HUDEP-2 (cell line): ENCODE data around the gene COL4A2.
"Not testable (repeated sequence)": the region's sequence is repeated elsewhere in the genome, so short reads cannot be mapped to it uniquely, and the experiment has no call there.

Source experiments
- DNase-seq, 76 experiments: peaks; one replicate each; lab custom pipeline; 2025; ENCODE audit not compliant: unreplicated experiment in 76 of 76; lab: John Stamatoyannopoulos, UW

COL4A2 gene

DNA sequence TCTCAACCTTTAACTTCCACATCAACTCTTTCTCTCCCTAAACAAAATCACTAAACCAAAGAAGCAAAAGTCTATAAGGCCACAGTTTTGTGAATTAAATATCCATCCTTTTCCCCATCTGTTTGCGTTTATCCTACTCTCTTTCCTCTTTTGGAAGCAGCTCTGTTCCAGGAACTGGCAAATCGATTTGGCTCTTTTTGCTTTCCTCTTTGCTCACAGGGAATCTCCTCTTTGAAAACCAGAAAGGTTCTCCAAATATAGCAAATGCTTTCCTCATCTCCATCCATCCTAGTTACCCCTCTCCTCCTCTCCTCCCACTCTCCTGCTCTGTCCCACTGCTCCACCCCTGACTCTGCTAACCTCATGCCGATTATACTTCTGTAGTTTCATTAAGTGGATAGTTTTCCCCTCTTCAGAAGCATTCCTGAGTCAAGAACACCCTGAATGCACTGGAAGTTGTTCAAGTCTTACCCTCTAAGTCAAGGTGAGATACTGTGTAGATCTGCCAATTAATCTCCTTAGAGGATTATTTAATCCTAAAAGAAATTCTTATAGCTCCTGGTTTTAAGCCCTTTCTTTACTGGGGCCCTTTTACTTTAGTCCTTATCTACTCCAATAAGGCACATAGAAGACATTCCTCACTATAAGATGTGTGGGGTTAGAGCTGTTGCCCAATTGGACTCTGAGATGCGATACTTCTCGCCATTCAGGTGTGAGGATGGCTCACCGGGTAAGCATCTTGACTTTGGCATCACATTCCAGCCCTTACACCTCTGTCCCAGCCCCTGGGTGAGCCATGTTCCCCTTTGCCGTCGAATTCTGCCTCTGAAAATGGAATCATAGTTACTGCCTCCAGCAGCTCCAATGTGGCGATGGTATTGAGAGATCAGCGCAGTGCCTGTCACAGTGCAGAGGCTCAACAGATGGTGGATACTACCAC, 67.6 kb downstream of the COL4A2 start:
- DNase-seq = no peak

DNA sequence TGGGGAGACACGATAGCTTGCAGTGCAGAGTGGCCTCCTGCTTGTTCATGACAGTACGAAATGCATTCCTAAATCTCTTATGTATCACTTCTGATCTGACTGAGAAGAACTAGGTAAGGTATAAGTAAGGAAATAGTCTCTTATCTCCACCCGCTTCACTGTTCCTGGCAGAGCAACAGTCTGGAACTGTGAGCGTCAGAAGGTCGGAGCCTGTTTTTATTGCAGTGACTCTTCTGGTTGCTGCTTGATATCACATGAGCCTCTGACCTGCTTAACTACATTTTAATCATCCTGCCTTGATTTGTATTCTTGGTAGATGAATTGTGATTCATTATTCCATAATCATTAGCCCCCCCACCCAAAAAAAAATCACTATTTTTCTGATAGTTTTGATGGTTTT, 69.0 kb downstream of the COL4A2 start:
- DNase-seq = no peak

DNA sequence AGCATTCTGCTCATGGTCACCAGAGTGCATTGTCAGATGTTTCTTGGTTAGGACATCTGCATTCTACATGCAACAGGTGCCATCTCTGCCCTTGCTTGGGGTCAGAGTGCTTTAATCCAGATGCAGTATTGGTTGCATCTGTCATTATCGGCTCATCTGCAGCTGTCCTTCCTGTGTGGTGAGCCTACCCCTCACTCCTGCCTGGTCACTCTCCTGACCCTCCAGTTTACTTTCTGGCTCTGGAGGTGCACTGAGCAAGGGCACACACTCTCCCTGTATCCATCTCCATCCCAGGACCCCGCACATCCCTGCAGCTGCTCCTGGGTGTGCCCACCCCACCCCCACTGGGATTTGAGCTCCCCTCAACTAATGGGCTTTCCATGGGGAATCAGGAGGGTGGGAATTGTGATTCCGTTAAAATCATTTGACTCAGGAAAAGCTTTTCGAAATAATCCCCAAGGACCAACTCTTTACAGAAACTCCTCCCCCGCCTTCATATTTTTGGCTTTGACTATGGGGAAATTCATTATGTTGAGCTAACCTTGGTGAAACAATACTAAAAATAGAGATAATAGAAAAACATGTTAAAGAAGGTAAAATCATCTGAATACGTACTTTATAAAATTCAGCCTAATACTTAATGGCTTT, 70.2 kb downstream of the COL4A2 start:
- DNase-seq = no peak

DNA sequence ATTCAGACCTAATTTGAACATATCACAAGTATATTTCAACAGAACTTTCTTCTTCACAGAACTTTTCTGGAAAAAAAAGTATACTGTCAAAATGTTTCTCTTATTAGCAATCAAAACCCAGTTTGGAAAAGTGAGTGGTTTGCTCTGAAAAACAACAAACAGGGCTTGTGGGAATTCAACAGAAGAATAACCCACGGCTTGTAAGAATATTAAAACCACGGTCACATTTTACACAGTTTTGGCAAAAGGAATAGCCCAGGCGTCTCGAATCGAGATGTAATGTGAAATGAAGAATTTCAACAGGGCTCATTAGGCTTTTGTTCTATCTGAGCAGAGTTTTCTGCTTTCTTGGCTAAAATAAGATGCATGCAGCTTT, 70.7 kb downstream of the COL4A2 start:
- no peak for DNase-seq

DNA sequence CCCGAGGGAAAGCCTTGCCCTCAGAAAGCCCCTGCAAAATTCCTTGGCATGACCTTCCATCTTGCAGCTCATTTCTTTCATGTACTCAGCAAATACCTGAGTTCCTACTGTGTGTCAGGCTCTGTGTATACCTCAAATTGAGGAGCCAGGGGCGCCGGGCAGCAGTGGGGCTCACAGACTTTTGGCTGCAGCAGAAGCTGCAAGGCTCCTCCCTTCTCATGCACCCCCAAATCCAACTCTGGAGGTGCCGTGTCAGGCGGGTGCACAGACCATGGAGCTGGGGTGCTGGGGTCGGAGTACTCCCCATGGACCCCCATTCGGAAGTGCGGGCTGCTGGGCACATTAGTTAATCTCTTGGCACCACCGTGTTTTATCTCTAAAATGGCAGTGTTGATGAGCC, 72.3 kb downstream of the COL4A2 start:
- no peak for DNase-seq

DNA sequence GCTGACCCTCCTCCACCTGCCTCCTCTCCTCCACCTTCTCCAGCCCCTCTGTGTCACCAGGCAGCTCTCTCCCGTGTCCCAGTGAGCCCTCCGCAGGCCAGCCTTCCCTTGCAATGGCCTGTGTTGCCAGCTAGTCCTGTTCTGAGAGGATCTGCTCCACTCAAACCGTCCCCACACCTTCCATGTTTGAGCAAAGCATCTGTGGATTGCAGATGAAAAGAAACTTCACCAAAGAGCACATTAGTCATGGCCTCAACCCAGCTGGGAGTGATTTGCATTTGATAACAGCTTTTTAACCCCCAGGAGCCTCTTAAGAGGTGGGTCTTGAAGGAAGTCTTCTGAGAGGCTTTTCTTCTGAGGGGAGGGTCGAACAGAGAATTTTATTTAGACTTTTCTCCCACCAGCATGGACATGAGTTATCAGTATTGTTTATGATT, 72.8 kb downstream of the COL4A2 start:
- no peak for DNase-seq

DNA sequence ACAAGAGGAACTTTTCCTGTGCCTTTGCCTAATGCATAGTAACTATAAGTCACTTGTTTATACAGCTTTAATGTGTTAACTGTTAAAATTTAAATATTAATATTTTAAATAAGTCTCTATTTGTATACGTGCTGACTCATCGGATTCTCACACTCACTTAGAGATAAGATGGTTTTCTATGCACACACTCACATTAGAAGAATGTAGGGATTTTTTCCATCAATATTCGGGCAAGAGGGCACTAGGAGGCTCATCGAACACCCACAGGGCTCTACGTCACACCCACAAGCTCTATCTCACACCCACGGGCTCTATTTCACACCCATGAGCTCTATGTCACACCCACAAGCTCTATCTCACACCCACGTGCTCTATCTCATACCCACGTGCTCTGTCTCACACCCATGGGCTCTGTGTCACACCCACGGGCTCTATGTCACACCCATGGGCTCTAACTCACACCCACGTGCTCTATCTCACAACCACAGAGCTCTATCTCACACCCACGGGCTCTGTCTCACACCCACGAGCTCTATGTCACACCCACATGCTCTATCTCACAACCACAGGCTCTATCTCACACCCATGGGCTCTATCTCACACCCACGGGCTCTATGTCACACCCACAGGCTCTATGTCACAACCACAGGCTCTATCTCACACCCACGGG, 73.4 kb downstream of the COL4A2 start:
- DNase-seq = peak in 1 of 76 experiments; percentile 0

DNA sequence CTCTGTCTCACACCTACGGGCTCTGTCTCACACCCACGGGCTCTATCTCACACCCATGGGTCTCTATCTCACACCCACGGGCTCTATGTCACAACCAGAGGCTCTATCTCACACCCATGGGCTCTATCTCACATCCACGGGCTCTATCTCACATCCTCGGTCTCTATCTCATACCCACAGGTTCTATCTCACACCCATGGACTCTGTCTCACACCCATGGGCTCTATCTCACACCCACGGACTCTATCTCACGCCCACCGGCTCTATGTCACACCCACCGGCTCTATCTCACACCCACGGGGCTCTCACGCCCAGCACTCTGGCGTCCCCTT, 73.9 kb downstream of the COL4A2 start:
- no peak for DNase-seq

DNA sequence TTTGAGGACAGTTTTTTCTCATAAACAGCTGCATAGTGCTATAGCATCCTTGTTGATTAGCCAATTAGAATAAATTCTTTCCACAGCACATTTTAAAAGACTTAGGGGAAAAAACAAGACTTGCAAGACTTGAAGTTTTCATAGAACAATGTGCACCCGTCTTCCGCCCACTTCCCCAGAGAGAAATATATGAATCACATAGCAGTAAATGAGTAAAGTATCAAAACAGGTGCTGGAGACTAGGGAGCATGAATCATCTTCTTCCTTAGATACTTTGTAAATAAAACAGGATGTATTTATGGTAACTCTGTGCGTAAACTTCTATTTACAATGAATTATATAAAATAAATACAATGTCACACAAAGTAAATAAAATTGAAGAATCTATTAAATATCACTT, 75.1 kb downstream of the COL4A2 start:
- no peak for DNase-seq

DNA sequence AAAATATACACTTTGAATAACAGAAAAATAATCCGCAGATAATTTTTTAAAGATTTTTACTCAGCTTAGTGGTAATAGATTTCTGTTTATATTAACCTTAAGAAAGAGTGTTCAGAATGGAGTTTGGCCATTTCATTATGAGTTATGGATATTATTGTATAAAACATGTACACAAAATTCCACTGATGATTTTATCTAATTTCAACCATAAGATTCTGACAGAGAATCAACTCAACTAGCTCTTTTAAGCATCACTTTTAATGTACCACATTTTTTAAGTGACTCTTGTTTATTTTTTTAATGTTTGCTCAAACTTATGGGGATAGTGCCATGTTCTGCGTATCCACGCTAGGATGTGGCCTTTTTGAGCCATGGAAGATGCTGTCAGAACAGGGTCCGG, 75.7 kb downstream of the COL4A2 start:
- no peak for DNase-seq

DNA sequence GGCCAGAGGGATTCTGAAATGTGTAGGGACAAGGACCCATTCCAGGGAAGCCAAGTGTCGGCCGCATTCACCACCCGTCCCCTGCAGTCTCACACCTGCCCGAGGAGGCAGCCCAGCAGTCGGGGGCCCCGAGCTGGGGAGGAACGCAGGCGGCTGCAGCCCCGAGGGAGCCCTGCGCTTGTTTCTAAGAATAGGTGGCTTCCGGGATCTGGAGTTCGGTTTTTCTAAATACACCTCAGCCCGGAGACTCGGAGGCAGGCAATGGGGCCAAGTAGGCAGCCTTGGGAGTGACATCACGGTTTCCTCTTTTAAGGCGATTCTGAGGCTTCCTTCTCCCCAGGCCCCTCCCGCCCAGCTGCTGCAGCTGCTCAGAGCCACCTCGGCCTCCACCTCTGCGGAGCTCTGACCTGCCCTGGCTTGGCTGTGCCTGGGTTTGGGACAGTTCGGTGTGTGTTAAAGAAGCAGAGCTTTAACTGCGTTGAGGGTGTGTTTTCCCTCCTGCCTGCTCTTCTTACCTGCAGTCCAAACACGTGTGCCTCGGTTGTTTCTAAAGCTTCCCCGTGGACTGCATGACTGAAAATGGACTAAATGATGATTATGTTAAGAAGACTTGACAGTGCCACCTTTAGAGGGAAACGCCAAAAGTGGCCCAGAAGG, 80.5 kb downstream of the COL4A2 start:
- DNase-seq = no peak

DNA sequence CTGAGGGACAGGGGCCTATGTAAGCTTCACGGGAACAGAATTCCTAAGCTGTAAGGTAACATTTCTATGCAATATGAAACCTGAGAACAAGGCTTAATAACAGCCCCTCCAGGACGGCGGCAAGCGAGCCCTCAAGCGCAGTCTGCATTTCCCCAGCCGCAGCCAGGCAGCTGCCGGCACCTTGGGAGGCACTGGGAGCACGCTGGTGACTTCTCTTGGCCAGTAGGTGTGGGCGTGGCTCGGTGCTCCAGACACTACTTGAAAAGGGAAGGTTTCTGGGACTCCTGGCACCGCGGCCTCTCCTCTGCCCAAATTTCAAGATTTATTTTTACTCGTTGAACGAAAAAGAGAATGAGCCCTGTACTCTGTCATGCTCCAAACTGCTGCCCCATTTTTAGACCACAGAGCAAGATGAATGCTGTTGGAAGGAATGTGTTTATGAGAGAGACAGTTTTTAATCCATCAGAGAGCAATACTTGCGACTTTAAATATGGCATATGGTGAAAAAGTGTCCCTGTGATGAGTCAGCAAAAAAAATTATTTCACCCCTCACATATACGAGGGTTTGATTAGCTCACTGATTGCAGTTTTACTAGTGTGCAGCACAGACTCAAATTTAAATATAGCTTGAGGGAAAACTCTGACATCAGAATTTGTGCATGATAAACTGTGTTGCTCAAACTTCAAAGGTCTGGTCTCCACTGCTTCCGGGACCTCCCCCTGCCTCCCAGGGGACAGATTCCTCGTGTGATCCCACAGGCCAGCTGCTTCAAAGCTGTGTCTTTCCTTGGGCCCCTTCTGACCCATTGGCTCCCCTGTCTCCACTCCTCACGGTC, 81.2 kb downstream of the COL4A2 start:
- DNase-seq = no peak

DNA sequence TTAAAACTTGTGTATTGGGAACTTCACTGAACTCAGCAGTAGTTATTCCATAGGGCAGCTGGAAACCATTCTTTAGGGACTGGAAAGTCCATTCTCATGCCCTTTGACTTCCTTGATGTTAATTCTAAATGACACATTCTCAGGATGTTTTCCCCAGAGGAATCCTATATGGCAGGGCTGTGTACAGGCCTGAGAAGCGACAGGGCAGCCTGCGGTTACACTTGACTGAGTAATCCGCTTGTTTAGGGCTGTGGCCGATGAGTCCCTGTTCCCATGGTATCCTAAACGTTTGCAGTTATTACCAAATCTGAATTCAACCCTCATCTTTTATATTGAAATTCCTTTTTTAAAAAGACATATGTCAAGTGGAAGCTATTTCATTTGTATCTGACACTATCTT, 83.5 kb downstream of the COL4A2 start:
- no peak for DNase-seq

DNA sequence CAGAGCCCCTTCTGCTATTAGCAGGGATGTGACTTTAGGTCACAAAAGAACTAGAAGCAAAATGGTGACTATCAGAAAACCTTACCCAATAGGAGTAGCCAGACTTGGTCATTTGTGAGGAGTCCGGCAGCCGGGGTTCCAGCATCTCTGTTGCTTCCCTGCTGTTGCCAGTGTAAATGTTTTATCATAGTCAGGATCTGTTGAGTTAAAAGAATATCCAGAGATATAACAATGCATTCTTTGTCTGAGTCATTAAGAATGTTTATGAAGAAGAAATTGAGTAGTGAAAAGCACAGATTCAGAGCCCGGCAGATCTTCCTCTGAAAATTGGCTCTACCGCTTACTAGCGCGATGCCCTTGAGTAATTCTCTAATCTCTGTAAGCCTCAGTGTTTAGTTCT, 84.2 kb downstream of the COL4A2 start:
- DNase-seq = no peak

DNA sequence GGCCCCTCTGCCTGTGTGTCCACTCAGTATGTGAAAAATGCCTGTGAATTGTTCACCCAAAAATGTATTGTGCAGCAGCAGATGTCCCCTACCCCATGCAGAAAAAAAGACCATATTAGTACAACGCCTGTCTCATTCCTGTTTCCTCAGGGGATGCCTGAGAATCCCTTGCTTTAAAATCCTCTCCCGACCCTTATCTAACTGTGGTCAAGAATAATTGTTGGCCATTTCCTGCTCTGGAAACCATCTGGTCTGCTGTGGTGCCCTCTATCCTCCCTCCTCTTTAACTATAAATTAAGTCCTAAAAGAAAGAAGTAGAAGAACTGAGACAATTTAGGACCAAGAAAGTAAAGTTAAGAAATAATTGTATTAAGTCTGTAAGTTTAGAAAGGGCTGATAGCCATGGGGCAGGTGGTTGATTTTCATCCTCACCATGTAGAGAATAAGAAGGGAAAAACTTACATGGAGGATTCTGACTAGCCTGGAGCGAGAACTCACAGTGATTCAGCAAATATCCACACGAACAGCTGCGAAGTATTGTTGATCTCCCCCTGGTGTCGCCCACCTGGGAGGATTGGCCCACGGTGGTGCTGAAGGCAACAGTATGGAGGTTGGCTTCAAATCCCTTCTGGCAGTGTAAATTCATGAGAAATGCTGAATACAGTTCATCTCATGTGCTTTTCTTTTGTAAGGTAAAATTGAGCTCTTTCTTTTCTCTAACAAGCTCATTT, 85.6 kb downstream of the COL4A2 start:
- DNase-seq = no peak

DNA sequence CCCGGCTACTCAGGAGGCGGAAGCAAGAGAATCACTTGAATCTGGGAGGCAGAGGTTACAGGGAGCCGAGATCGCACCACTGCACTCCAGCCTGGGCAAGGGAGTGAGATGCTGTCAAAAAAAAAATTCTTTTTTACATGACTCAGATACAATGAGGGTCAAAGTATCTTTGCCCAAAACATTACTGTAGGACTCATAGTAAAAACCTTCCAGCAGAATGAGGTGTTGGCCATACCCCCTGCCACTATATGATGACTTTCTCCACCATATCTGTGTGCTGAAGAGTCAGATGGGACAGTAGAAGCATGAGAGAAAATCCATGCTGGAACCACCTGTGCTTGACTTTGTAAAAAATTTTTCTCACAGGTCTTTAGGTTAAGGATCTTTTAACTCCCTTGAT, 86.7 kb downstream of the COL4A2 start:
- DNase-seq = no peak

DNA sequence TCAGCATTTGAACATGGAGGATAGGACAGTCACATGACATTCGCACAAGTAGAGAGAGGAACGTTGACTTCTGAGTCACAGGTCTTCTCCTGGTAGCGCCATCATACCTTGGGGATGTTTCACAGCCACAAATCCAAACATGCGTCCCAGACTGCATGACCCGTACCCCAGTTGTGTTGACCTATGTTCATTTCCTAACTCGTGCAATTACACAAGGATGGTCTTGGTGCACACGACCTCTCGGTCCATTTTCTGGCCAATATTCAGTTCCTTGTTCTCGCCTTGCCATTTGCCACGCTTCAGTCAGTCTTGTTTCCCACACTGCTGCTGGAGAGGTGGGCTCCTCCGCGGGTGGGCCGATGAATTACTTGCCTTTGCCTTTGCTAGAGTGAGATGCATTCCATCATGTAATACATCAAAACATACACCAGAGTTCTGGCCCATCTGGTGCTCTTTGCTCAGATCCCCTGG, 87.3 kb downstream of the COL4A2 start:
- no peak for DNase-seq

DNA sequence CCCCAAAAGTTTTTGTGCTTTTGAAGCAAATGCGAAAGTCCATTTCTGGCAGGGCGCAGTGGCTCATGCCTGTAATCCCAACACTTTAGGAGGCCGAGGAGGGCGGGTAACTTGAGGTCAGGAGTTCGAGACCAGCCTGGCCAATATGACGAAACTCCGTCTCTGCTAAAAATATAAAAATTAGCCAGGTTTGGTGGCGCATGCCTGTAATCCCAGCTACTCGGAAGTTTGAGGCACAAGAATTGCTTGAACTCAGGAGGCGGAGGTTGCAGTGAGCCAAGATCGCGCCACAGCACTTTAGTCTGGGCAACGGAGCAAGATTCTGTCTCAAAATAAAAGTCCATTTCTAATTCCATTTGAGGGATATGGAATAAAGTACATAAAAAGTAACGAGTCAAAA, 88.5 kb downstream of the COL4A2 start:
- not testable (repeated sequence) for DNase-seq

DNA sequence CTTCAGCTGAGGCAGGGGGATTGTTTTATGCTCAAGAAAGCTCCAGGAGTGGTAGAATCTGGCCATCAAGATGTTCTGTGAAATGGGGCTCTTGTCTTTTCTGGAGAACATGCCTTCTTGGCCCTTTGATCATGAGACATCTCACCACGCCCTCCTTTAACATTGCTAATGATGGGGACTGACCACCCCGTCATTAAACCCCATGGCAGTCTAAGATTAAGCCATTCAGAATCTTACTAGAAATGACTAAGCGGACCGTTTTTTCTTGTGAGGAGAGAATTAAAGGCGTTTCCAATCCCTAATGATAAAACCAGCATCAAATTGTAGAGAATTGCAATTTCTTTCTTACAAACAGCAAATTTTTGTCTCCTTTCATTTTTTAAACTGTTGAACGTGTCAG, 89.4 kb downstream of the COL4A2 start:
- DNase-seq = no peak
